Activated CD8-positive, alpha-beta memory T cell treated with anti-CD3 and anti-CD28 coated beads, Interleukin-2, amount 50 U/mL, for 1 hour (primary cell): ENCODE measurements around the gene S100A10.

Experiments used
- DNase-seq: peaks from one replicate; pipeline ENCODE4 v3.0.0-alpha.2; 2020; ENCODE audit errors: extremely low read depth

The S100A10 gene

GRCh38 chr1:151993734-151994496, at the start of gene S100A10:
TSS of gene S100A10 (minus strand) at chr1:151993859. CDS start at chr1:151986230, 7,629 bp downstream.
- DNase-seq: no peak

GRCh38 chr1:152042030-152042429, 48.4 kb upstream of the S100A10 start:
- DNase-seq: no peak

GRCh38 chr1:152039886-152040285, 46.2 kb upstream of the S100A10 start:
- DNase-seq: no peak

GRCh38 chr1:152039461-152039860, 45.8 kb upstream of the S100A10 start:
- no peak for DNase-seq

GRCh38 chr1:152038871-152039270, 45.2 kb upstream of the S100A10 start:
- no peak for DNase-seq

- peak; percentile 45 for DNase-seq
Measured at GRCh38 chr1:152036267-152037216, 42.9 kb upstream of the S100A10 start, which contains the start of gene S100A11. TSS of gene S100A11 (minus strand) at chr1:152037004. CDS start at chr1:152036915, 89 bp downstream.

- no peak for DNase-seq
Measured at GRCh38 chr1:152035539-152036266, 42.0 kb upstream of the S100A10 start.

- DNase-seq: peak; percentile 36
Measured at GRCh38 chr1:152034654-152035538, 41.2 kb upstream of the S100A10 start.

- no peak for DNase-seq
Measured at GRCh38 chr1:152034324-152034653, 40.6 kb upstream of the S100A10 start.

- no peak for DNase-seq
Measured at GRCh38 chr1:152029929-152030211, 36.2 kb upstream of the S100A10 start.

- no peak for DNase-seq
Measured at GRCh38 chr1:152029144-152029928, 35.7 kb upstream of the S100A10 start.

GRCh38 chr1:152026895-152027294, 33.2 kb upstream of the S100A10 start:
- no peak for DNase-seq

GRCh38 chr1:152024223-152024622, 30.6 kb upstream of the S100A10 start:
- no peak for DNase-seq

GRCh38 chr1:152023221-152023620, 29.6 kb upstream of the S100A10 start:
- DNase-seq: no peak

- no peak for DNase-seq
Measured at GRCh38 chr1:152022474-152022873, 28.8 kb upstream of the S100A10 start.

GRCh38 chr1:152021569-152021968, 27.9 kb upstream of the S100A10 start:
- DNase-seq: no peak

- no peak for DNase-seq
Measured at GRCh38 chr1:152020849-152021248, 27.2 kb upstream of the S100A10 start.

GRCh38 chr1:152018537-152018936, 24.9 kb upstream of the S100A10 start:
- no peak for DNase-seq

GRCh38 chr1:152015766-152016165, 22.1 kb upstream of the S100A10 start:
- no peak for DNase-seq

- no peak for DNase-seq
Measured at GRCh38 chr1:152014943-152015342, 21.3 kb upstream of the S100A10 start.
